ENCODE results near the gene ATP8A1.

GRCh38 chr4:42488554-42488953 lies 168.4 kb downstream of the ATP8A1 start:
- no peak for TF ChIP-seq RAD21 (IDR thresholded peaks at IDR 0.05 in 1 of 2, conservative IDR thresholded peaks at IDR 0.05 in 1 of 2; ENCODE audit: low read depth in 2 of 2, low read length in 2 of 2)
- no peak for TF ChIP-seq PHF8 (conservative IDR thresholded peaks at IDR 0.05; ENCODE audit: low read depth, low read length)
- TF ChIP-seq CEBPB (IDR thresholded peaks at IDR 0.05; ENCODE audit: low read depth, low read length), result no peak
- TF ChIP-seq SP4 (IDR thresholded peaks at IDR 0.05; ENCODE audit: low read length), result no peak
- no peak for TF ChIP-seq POLR2A (IDR thresholded peaks at IDR 0.05; ENCODE audit: control extremely low read depth in 1 of 2, low read depth in 2 of 2, low read length in 2 of 2)
- no peak for TF ChIP-seq GTF2F1 (IDR thresholded peaks at IDR 0.05; ENCODE audit: borderline replicate concordance, low read depth, low read length)
- no peak for TF ChIP-seq CTCF (IDR thresholded peaks at IDR 0.05; ENCODE audit: control extremely low read depth in 1 of 3, insufficient read depth in 1 of 3, low read depth in 1 of 3, low read length in 3 of 3)
